Activated CD4-positive, alpha-beta T cell treated with anti-CD3 and anti-CD28 coated beads for 36 hours (primary cell): Measurements from ENCODE around the gene C16orf74. TPM values are rescaled to one million over a fixed set of nuclear protein-coding genes. Genes with fewer than 3 reads are reported as not detected.

ENCODE experiments used
- ATAC-seq: fragments of 200-7000 bp; cut with Tn5 transposase; one replicate; pipeline ENCODE4 v1.10.0; 2021; ENCODE audit warnings: mild to moderate bottlenecking, moderate library complexity
- CTCF ChIA-PET: fragments of 350-600 bp; sonication (Branson Sonifier 250); formaldehyde crosslinking; loops from one replicate; lab custom pipeline; 2021; ENCODE audit warnings: antibody characterized with exemption; lab: Charles Lee
- POLR2A ChIA-PET: fragments of 350-600 bp; sonication (Branson Sonifier 250); formaldehyde crosslinking; loops from one replicate; lab custom pipeline; 2021; ENCODE audit warnings: antibody characterized with exemption, inconsistent platforms; lab: Charles Lee
- DNase-seq: peaks from one replicate; pipeline ENCODE4 v3.0.0-alpha.2; 2020
- H3K27ac Mint-ChIP-seq: one replicate; pipeline ENCODE4 v1.8.0; 2021; ENCODE audit warnings: mixed read lengths
- H3K27me3 Mint-ChIP-seq: one replicate; pipeline ENCODE4 v1.8.0; 2021; ENCODE audit warnings: mixed read lengths
- H3K36me3 Mint-ChIP-seq: one replicate; pipeline ENCODE4 v1.8.0; 2021; ENCODE audit warnings: low read depth, mixed read lengths
- H3K4me1 Mint-ChIP-seq: one replicate; pipeline ENCODE4 v1.8.0; 2021; ENCODE audit warnings: mixed read lengths
- H3K4me3 Mint-ChIP-seq: one replicate; pipeline ENCODE4 v1.8.0; 2021; ENCODE audit warnings: mild to moderate bottlenecking, moderate library complexity, mixed read lengths
- H3K9me3 Mint-ChIP-seq: one replicate; pipeline ENCODE4 v1.8.0; 2021; ENCODE audit warnings: low read depth, mixed read lengths
- intact Hi-C, 2 experiments: fragments of 100-400 bp; cut with DNase I in 1 of 2; cut with micrococcal nuclease in 1 of 2; formaldehyde crosslinking; loops; one replicate each; pipeline versions ENCODE4 v1.14.2 to v1.15.1; 2022 to 2024; cut with DNase I, micrococcal nuclease
- total RNA-seq, 2 experiments: library from RNA; stranded (reverse); gene quantifications; one replicate each; pipeline ENCODE4 v1.2.3, GENCODE V29; 2021

Gene C16orf74
- total RNA-seq, 2 experiments from 2014 or later, result 0.23 to 0.25 TPM

- POLR2A ChIA-PET, result no interaction called here
- Mint-ChIP-seq H3K27me3 (peaks cover 6% of the 10 kb centered on the region), H3K27ac (no peak overlapping the region), H3K4me3 (peak overlapping the region; percentile 57), H3K4me1 (peaks cover 18% of the 10 kb centered on the region), H3K9me3 (no peaks in the 10 kb centered on the region), H3K36me3 (peaks cover 29% of the 10 kb centered on the region)
- no peak for DNase-seq
- intact Hi-C loops, result loop anchor here in 1 of 2 experiments (1.0 to 10.0 kb wide), 8 partner anchors 28 to 865 kb away; partner anchors contain the start of genes COX4I1, EMC8, IRF8 and MTHFSD
- no peak for ATAC-seq
- CTCF ChIA-PET, result interaction anchor here (0.7 to 2.3 kb wide), 4 partner anchors 29 to 74 kb away, joined by 3 to 8 read pairs (median 3); no protein-coding TSS in a partner anchor
Observed at GRCh38 chr16:85689950-85690320, 61.0 kb downstream of the C16orf74 start.

GRCh38 chr16:85689285-85689949 is 61.5 kb downstream of the C16orf74 start:
- no peaks in the 10 kb centered on the region for H3K9me3 Mint-ChIP-seq
- H3K4me1 Mint-ChIP-seq, result peaks cover 18% of the 10 kb centered on the region
- no peak for DNase-seq
- POLR2A ChIA-PET, result no interaction called here
- ATAC-seq, result no peak
- peaks cover 4% of the 10 kb centered on the region for H3K27me3 Mint-ChIP-seq
- H3K36me3 Mint-ChIP-seq, result peaks cover 32% of the 10 kb centered on the region
- intact Hi-C loops, result loop anchor here in 1 of 2 experiments (1.0 to 10.0 kb wide), 8 partner anchors 29 to 865 kb away; partner anchors contain the start of genes COX4I1, EMC8, IRF8 and MTHFSD
- CTCF ChIA-PET, result interaction anchor here (0.7 to 2.3 kb wide), 4 partner anchors 26 to 73 kb away, joined by 3 to 8 read pairs (median 3); no protein-coding TSS in a partner anchor
- no peak overlapping the region for H3K27ac Mint-ChIP-seq
- peak overlapping the region; percentile 57 for H3K4me3 Mint-ChIP-seq

DNA sequence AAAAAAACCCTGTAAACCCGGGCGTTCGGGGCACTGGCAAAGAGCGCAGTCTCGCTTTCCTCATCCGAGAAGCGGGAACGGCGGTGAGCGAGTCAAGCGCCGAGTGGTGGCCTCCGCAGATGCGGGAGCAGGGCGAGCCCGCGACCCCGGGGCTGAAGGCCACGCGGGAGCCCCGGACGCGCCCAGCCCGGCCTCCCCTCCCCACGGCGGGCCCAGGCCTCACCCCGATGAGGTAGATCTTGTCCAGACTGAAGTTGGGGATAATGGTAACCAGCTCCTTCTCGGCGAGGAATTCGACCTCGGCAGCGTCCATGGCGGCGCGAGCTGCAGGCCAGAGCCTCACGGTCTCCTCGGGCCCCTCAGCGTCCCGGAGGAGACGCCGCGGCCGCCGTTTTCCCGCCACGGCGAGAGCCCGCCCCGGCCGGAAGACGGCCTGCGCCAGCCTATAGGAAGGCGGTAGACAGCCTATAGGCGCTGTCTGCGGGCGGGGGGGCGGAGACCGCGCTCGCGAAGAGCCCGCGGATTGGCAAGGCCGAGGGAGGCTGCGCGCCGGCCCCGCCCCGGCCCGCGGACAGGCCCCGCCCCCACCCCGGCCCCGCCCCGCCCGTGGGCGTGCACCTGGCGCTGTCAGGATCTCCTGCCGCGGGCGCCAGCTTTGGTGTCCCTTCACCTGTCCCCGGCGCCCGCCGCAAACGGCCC is 62.2 kb downstream of the C16orf74 start, which contains the start of gene GINS2:
GINS2 (minus strand) TSS at position 369 of the 699 bp plus-strand sequence; CDS start at position 313, 56 bp downstream.
- Mint-ChIP-seq H3K4me1 (peaks cover 18% of the 10 kb centered on the region), H3K9me3 (no peaks in the 10 kb centered on the region), H3K4me3 (peak within 1 kb of the TSS; percentile 88), H3K27ac (peak within 1 kb of the TSS; percentile 93), H3K27me3 (peaks cover 4% of the 10 kb centered on the region), H3K36me3 (peaks cover 35% of the 10 kb centered on the region)
- POLR2A ChIA-PET, result no interaction called here
- DNase-seq (peak; percentile 96), ATAC-seq (peak; percentile 100)
- CTCF ChIA-PET, result interaction anchor here (0.7 to 2.3 kb wide), 2 partner anchors 27 to 73 kb away, joined by 3 to 8 read pairs; no protein-coding TSS in a partner anchor
- intact Hi-C loops, result loop anchor here in 1 of 2 experiments (1.0 to 10.0 kb wide), 9 partner anchors 30 to 866 kb away; partner anchors contain the start of genes C16orf74, COX4I1, EMC8 and IRF8

DNA sequence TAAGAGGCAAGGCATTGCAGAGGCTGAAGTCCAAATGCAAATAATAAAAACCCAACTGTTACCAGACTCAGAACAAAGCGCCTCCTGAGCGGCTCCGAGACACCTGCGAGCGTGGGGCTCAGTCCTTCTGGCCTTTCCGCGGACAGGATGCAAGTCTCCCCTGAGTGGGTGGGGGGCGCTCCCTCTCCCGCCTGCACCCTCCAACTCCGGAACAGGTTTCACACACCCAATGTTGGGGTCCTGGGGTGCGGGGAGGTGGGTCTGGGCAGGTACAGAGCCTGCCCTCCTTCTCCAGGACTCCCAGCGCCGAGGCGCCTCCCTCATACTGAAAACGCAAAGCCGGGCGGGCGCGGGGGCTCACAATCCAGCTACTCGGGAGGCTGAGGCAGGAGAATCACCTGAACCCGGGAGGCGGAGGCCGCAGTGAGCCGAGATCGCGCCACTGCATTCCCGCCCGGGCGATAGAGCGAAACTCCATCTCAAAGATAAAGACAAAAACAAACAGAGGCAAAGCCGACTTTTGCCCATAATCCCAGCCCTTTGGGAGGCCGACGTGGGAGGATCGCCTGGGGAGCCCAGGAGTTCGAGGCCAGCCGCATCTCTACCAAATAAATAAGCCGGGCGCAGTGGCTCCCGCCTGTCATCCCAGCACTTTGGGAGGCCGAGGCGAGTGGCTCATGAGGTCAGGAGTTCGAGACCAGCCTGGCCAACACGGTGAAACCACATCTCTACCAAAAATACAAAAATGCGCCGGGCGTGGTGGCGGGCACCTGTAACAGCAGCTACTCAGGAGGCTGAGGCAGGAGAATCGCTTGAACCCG is 63.0 kb downstream of the C16orf74 start:
- POLR2A ChIA-PET, result no interaction called here
- DNase-seq (peak; percentile 66), ATAC-seq (no peak)
- H3K27ac Mint-ChIP-seq, result peak overlapping the region; percentile 93
- CTCF ChIA-PET, result interaction anchor here (0.6 to 2.3 kb wide), 4 partner anchors 10 to 693 kb away, joined by 3 to 8 read pairs (median 3); no protein-coding TSS in a partner anchor
- peaks cover 4% of the 10 kb centered on the region for H3K27me3 Mint-ChIP-seq
- no peaks in the 10 kb centered on the region for H3K9me3 Mint-ChIP-seq
- intact Hi-C loops, result loop anchor here in 1 of 2 experiments (1.0 to 10.0 kb wide), 4 partner anchors 63 to 867 kb away; partner anchors contain the start of genes C16orf74, IRF8 and MTHFSD
- peaks cover 18% of the 10 kb centered on the region for H3K4me1 Mint-ChIP-seq
- peaks cover 43% of the 10 kb centered on the region for H3K36me3 Mint-ChIP-seq
- peak overlapping the region; percentile 88 for H3K4me3 Mint-ChIP-seq

DNA sequence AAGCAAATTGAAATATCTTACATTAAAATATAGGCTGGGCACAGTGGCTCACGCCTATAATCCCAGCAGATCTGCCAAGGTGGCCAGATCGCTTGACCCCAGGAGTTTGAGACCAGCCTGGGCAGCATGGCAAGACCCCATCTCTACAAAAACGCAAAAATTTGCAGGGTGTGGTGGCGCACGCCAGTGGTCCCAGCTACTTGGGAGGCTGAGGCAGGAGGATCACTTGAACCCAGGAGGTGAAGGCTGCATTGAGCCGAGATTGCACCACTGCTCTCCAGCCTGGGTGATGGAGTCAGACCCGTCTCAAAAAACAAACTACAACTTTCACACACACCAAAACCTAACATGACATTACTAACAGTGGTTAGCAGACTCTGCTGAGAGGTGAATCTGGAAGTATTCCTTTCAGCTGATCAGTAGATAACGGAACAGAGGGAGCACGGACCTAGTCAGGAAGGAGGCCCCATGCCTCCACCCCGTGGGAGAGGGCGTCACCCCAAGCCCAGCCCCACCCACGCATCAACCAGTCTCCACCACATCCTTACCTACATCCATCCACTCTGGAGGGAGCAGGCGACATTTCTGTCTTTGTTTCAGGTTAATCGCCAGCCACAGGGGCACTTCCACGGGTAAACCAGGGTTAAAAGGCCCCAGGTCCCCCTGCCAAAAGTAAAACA is 63.8 kb downstream of the C16orf74 start:
- POLR2A ChIA-PET, result no interaction called here
- peak overlapping the region; percentile 42 for H3K27ac Mint-ChIP-seq

DNA sequence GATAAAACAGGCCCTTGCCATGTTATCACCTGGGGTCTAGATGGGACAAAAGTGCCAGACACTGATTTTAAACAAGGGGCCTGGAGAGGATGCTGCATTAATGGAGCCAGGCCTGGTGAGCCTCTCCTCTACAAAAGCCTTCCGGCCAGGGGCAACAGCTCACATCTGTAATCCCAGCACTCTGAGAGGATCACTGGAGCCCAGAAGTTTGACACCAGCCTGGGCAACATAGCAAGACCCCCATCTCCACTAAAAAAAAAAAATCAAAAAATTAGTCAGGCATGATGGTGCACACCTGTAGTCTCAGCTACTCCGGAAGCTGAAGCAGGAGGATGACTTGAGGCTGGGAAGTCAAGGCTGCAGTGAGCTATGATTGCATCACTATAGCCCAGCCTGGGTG is 65.6 kb downstream of the C16orf74 start:
- Mint-ChIP-seq H3K4me1 (peaks cover 18% of the 10 kb centered on the region), H3K36me3 (peaks cover 57% of the 10 kb centered on the region), H3K9me3 (no peaks in the 10 kb centered on the region), H3K27ac (no peak overlapping the region), H3K27me3 (no peaks in the 10 kb centered on the region), H3K4me3 (no peak overlapping the region)
- DNase-seq (no peak), ATAC-seq (no peak)
- CTCF ChIA-PET, result interaction anchor here (1.2 to 1.9 kb wide), 2 partner anchors 11 to 26 kb away, joined by 4 to 5 read pairs; no protein-coding TSS in a partner anchor
- intact Hi-C loops, result loop anchor here in 1 of 2 experiments (5.0 to 10.0 kb wide), 2 partner anchors 212 to 870 kb away; partner anchors contain the start of genes IRF8 and MTHFSD
- POLR2A ChIA-PET, result interaction anchor here (0.6 to 1.0 kb wide), 2 partner anchors 32 to 173 kb away, joined by 3 to 4 read pairs; no protein-coding TSS in a partner anchor

More for the DNA sequence above, 63.8 kb downstream of the C16orf74 start:
- H3K4me3 Mint-ChIP-seq, result peak overlapping the region; percentile 88
- intact Hi-C loops, result loop anchor here in 1 of 2 experiments (5.0 to 10.0 kb wide), 2 partner anchors 210 to 868 kb away; partner anchors contain the start of genes IRF8 and MTHFSD
- peaks cover 18% of the 10 kb centered on the region for H3K4me1 Mint-ChIP-seq
- ATAC-seq (no peak), DNase-seq (peak; percentile 52)
- CTCF ChIA-PET, result interaction anchor here (0.5 to 1.9 kb wide), 6 partner anchors 9 to 692 kb away, joined by 3 to 4 read pairs (median 3); no protein-coding TSS in a partner anchor
- peaks cover 44% of the 10 kb centered on the region for H3K36me3 Mint-ChIP-seq
- no peaks in the 10 kb centered on the region for H3K9me3 Mint-ChIP-seq
- peaks cover 3% of the 10 kb centered on the region for H3K27me3 Mint-ChIP-seq

DNA sequence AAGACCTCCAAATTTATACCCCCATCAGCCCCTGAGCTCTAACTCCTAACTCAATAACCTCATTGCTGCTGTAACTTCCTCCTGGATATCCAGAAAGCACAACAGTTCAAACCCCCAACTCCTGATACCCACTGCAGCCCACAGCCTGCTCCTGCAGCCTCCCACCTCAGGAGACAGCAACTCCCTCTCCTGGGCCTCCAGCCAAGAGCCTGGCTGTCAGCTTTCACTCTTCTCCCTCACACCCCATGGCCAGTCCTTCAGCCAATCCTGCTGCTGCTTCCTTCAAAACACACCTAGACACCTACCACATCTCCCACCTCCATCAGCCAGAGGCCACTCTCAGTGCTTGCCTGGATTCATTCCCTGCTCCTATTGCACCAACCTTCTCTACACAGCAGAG is 67.5 kb downstream of the C16orf74 start:
- DNase-seq, result no peak
- Mint-ChIP-seq H3K4me3 (no peak overlapping the region), H3K4me1 (peaks cover 18% of the 10 kb centered on the region), H3K9me3 (no peaks in the 10 kb centered on the region), H3K27me3 (no peaks in the 10 kb centered on the region), H3K27ac (no peak overlapping the region), H3K36me3 (peaks cover 68% of the 10 kb centered on the region)
- intact Hi-C loops, result loop anchor here in 1 of 2 experiments (10.0 kb wide), 1 partner anchor 871 kb away; the partner anchor contains the start of gene MTHFSD
- POLR2A ChIA-PET, result no interaction called here
- no peak for ATAC-seq
- CTCF ChIA-PET, result interaction anchor here (0.5 to 1.2 kb wide), 4 partner anchors 9 to 138 kb away, joined by 3 read pairs; no protein-coding TSS in a partner anchor

GRCh38 chr16:85682516-85682915 is 68.4 kb downstream of the C16orf74 start:
- H3K4me3 Mint-ChIP-seq, result no peak overlapping the region
- no peaks in the 10 kb centered on the region for H3K27me3 Mint-ChIP-seq
- H3K9me3 Mint-ChIP-seq, result no peaks in the 10 kb centered on the region
- H3K27ac Mint-ChIP-seq, result no peak overlapping the region
- H3K36me3 Mint-ChIP-seq, result peaks cover 64% of the 10 kb centered on the region
- ATAC-seq (no peak), DNase-seq (no peak)
- intact Hi-C loops, result loop anchor here in 1 of 2 experiments (10.0 kb wide), 1 partner anchor 872 kb away; the partner anchor contains the start of gene MTHFSD
- ChIA-PET CTCF (interaction anchor here (1.2 kb wide), 1 partner anchor 10 kb away, joined by 3 read pairs; no protein-coding TSS in a partner anchor), POLR2A (no interaction called here)
- peaks cover 14% of the 10 kb centered on the region for H3K4me1 Mint-ChIP-seq

DNA sequence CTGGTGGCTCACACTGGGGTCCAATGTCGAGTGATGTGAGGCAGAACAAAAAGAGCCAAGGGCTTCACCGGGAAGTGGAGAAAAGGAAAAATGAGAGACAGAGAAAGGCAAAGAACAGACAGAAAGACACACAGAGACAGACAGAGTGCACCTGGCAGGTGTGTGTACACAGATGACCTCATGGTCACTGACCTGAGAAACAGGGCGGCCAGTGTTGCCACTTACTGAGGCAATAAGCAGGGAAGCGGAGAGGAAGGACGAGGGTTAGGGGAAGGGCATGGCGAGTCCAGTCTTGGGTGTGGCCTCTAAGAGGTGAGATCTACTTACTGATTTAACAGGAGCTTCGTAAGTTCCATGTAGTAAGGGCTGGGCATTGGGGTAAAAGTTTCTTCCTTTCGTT is 69.6 kb downstream of the C16orf74 start:
- ATAC-seq, result no peak
- POLR2A ChIA-PET, result interaction anchor here (0.5 kb wide), 1 partner anchor 10 kb away, joined by 3 read pairs; no protein-coding TSS in a partner anchor
- Mint-ChIP-seq H3K4me3 (no peak overlapping the region), H3K36me3 (peaks cover 55% of the 10 kb centered on the region), H3K27ac (no peak overlapping the region), H3K4me1 (peaks cover 4% of the 10 kb centered on the region), H3K27me3 (no peaks in the 10 kb centered on the region), H3K9me3 (no peaks in the 10 kb centered on the region)
- no peak for DNase-seq
- intact Hi-C loops, result loop anchor here in 1 of 2 experiments (10.0 kb wide), 1 partner anchor 874 kb away; the partner anchor contains the start of gene MTHFSD
- CTCF ChIA-PET, result no interaction called here
